Renal pelvis (tissue), 4 donors: ENCODE data around the gene GAB2. TPM values are rescaled to one million over a fixed set of nuclear protein-coding genes. Genes with fewer than 3 reads are reported as not detected.
"Not testable (repeated sequence)": the region's sequence is repeated elsewhere in the genome, so short reads cannot be mapped to it uniquely, and the experiment has no call there.

Experiments
- DNase-seq: peaks from one replicate; pipeline ENCODE4 v3.0.0-alpha.2; 2013
- polyA plus RNA-seq, 3 donors: library from polyadenylated mRNA; unstranded; fragments of 120-200 nt; gene quantifications; one replicate each; pipeline ENCODE4 v1.2.1, GENCODE V29; 2013; ENCODE audit not compliant: insufficient read length in 3 of 3

The GAB2 gene
- polyA plus RNA-seq, 3 donors: 17.1 to 19.8 (median 17.8) TPM

DNA sequence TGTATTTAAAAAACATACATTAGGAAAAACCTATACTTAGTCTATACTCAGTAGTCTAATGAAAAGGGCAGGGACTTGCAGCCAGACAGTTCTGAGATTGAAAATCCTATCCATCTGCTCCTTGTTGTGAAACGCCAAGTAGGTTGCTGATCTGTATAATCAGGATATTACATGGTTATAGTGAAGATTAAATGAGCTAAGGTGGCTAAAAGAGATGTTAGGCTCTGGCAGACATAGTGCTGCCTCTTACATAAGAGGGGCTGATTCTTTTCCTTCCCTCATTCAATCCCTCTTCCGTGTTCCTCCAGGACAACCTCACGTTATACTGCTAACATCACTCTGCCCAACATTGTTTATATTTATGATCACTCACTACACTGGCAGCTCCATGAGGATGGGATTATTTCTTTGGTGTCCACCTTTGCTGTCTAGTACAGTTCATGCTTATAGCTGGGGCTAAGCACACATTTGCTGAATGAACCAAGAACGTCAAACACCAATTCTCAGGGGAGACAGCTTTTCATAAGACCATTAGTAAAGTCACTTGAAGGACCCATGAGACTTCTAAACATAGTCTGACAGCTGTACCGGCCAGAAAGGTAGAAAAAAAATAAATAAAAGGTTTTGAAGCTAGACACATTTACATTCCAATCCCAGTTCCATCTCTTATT is 46.3 kb downstream of the GAB2 start:
- DNase-seq: no peak

- DNase-seq: no peak
These were observed 47.0 kb downstream of the GAB2 start for GRCh38 chr11:78370406-78371172.

GRCh38 chr11:78365381-78365792 is 52.2 kb downstream of the GAB2 start:
- DNase-seq: no peak

GRCh38 chr11:78364128-78364751 is 53.4 kb downstream of the GAB2 start:
- DNase-seq: no peak

DNA sequence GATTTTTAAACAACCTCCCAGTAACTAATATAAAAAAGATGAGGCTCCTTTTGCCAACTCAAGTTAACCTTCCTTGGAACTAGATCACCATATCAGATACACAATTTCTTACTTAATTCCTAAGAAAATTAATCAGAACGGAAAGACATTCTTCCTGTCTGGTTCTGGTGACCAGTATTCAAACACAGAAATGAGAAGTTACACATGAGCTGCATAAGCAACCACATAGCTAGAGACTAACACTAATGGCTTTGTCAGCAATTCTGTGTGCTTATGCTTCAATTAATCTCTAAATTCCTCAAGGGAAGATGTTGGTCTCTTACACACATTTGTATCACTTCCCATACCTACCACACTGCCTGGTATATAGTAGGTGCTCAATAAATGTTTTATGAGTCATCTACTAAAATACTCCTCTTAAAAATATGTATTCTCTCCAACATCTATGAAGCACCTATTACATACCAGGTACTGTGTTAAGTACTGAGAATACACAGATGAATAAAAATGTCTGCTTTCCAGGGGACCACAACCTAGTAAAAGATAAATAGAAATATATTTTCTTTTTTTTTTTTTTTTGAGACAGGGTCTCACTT is 54.5 kb downstream of the GAB2 start:
- DNase-seq: no peak

GRCh38 chr11:78361228-78361627 is 56.4 kb downstream of the GAB2 start:
- DNase-seq: no peak

- DNase-seq: no peak
These were observed 57.7 kb downstream of the GAB2 start for GRCh38 chr11:78359921-78360320.

DNA sequence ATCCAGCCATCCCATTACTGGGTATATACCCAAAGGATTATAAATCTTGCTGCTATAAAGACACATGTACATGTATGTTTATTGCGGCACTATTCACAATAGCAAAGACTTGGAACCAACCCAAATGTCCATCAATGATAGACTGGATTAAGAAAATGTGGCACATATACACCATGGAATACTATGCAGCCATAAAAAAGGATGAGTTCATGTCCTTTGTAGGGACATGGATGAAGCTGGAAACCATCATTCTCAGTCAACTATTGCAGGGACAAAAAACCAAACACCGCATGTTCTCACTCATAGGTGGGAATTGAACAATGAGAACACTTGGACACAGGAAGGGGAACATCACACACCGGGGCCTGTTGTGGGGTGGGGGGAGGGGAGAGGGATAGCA is 59.7 kb downstream of the GAB2 start:
- DNase-seq: not testable (repeated sequence)

DNA sequence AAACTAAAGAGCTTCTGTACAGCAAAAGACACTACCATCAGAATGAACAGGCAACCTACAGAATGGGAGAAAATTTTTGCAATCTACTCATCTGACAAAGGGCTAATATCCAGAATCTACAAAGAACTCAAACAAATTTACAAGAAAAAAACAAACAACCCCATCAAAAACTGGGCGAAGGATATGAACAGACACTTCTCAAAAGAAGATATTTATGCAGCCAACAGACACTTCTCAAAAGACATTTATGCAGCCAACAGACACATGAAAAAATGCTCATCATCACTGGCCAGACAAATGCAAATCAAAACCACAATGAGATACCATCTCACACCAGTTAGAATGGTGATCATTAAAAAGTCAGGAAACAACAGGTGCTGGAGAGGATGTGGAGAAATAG is 60.2 kb downstream of the GAB2 start:
- not testable (repeated sequence) for DNase-seq

DNA sequence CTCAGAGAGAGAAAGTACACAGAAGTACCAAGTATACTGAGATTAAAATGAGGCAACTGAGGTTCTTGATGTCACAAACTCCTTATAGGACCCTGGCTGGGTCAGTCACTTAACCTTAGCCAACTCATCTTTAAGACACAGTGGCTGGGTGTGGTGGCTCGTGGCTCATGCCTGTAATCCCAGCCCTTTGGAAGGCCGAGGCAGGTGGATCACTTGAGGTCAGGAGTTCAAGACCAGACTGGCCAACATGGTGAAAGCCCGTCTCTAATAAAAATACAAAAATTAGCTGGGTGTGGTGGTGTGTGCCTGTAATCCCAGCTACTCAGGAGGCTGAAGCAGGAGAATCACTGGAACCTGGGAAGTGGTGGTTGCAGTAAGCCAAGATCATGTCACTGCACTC is 61.9 kb downstream of the GAB2 start:
- DNase-seq: not testable (repeated sequence)

- no peak for DNase-seq
These were observed 62.3 kb downstream of the GAB2 start for GRCh38 chr11:78355309-78355705.

GRCh38 chr11:78354408-78355308 is 63.0 kb downstream of the GAB2 start:
- no peak for DNase-seq

DNA sequence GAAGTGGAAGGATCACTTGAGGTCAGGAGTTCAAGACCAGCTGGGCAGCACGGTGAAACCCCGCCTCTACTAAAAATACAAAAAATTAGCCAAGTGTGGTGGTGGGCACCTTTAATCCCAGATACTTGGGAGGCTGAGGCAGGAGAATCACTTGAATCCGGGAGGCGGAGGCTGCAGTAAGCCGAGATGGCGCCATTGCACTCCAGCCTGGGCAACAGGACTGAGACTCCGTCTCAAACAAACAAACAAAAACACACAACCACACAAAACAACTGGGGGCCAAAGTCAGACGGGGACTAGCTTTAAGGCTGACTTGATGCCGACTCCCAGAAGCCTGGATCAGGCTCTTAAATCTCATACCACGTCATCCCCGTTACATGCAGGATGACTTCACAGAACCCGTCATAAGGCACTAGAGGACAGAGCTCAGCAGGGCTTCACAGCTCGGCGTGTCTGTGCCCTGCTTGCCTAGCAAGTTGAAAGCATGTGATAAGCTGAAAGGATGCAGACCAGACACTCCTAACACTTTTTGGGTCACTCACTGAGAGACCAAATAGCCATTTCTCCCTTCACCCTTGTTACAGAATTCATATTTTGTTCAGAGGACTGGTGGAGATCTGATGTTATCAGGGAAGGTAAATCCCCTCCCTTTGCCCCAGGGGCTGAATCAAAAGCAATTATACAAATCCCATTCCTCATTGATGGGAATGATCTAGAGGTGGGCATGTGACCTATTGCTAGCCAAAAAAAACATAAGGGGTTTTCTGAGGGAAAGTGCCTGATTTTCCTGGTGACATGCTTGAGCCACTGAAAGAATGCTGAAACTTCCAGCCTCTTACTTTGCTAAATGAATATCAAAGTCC is 65.4 kb downstream of the GAB2 start:
- DNase-seq: no peak

DNA sequence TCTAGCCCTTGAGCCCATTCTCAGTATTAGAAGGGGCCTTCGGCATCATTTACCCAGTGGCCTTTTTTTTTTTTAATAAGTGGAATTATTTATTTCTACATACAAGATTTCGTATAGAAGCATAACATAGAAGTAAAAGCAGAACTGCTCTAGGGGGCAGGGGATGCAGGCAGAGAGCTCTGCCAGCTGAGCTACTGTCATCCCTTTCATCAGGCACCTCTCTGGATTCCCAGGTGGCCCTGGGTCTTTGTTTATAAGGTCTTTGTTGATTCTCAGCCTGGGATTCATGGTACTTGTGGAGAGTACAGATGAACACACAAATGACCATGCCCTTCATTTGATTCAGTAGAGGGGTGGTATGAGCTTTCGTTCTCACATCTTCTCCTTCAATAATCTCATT is 66.4 kb downstream of the GAB2 start:
- no peak for DNase-seq

DNA sequence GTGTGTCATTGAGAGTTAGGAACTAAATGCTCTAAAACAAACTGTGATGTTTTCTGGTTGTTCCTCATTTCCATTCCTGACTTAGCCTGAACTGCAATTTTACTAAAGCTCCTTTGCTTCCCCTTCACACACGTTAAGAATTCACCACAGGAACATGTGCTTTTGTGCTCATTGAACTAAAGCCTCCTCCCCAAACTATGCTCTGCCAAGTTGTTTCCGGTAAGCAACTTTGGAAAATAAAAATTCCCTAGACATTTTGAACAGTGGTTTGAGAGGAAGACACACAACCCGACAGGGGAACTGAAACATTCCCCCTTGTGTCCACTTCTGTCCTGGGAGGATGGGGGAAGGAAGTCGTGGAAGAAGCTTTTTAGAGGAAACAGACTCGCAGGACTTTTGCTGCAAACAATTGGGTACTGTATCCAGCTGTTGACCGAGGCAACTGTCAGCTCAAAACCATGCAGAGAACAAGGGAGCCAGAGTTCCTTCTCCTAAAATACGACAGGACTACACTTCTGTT is 66.9 kb downstream of the GAB2 start:
- DNase-seq: peak; percentile 65

DNA sequence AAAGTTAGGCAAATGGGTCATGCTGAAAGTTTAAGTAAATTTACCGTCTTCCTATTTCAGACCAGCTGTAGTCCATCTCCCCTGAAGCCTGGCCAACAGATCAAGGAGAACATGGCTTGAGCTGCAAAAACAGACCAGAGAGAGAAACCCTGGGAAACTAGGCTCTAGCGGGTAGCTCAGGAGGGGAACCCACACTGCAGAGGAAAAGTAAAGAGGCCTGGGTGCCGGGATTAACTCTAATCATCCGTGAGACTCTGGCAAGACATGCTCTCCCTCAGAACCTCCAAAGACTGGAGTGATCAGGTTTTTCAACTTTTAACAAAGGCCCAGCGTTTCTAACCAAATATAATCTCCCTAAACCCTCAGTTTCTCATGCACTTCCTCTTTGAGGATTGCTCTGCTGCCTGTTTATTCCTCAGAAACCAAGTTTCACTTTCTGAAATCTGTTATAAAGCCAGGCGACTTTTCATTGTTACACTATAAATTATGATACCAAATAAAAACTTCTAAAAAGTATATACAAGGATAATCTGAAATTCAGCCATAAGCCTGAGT is 67.5 kb downstream of the GAB2 start:
- peak; percentile 71 for DNase-seq

- DNase-seq: no peak
These were observed 68.0 kb downstream of the GAB2 start for GRCh38 chr11:78349624-78350023.

GRCh38 chr11:78349114-78349513 is 68.5 kb downstream of the GAB2 start:
- DNase-seq: no peak

DNA sequence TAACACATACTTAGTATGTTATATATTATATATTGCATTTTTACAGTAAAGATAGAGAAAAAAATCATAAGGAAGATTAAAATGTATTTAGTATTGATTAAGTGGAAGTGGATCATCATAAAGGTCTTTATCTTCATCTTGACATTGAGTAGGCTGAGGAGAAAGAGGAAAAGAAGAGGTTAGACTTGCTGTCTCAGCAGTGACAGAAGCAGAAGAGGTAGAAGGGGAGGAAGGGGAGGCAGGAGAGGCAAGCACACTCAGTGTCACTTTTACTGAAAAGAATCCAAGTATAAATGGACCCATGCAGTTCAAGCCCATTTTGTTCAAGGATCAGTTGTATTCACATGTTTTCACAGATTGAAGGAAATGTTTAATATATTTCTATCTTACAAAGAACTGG is 69.7 kb downstream of the GAB2 start:
- no peak for DNase-seq

- no peak for DNase-seq
These were observed 70.8 kb downstream of the GAB2 start for GRCh38 chr11:78346799-78347198.
